ENCODE results near the gene SETD7.
"Not testable (repeated sequence)": the region's sequence is repeated elsewhere in the genome, so short reads cannot be mapped to it uniquely, and the experiment has no call there.

DNA sequence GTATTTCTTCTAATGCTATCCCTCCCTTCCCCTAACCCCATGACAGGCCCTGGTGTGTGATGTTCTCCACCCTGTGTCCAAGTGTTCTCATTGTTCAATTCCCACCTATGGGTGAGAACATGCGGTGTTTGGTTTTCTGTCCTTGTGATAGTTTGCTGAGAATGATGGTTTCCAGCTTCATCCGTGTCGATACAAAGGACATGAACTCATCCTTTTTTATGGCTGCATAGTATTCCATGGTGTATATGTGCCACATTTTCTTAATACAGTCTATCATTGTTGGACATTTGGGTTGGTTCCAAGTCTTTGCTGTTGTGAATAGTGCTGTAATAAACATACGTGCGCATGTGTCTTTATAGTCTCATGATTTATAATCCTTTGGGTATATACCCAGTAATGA, 91.5 kb downstream of the SETD7 start:
- TF ChIP-seq, protein P1, sequence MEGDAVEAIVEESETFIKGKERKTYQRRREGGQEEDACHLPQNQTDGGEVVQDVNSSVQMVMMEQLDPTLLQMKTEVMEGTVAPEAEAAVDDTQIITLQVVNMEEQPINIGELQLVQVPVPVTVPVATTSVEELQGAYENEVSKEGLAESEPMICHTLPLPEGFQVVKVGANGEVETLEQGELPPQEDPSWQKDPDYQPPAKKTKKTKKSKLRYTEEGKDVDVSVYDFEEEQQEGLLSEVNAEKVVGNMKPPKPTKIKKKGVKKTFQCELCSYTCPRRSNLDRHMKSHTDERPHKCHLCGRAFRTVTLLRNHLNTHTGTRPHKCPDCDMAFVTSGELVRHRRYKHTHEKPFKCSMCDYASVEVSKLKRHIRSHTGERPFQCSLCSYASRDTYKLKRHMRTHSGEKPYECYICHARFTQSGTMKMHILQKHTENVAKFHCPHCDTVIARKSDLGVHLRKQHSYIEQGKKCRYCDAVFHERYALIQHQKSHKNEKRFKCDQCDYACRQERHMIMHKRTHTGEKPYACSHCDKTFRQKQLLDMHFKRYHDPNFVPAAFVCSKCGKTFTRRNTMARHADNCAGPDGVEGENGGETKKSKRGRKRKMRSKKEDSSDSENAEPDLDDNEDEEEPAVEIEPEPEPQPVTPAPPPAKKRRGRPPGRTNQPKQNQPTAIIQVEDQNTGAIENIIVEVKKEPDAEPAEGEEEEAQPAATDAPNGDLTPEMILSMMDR (IDR thresholded peaks at IDR 0.05; ENCODE audit: low read length), result not testable (repeated sequence)
- not testable (repeated sequence) for TF ChIP-seq EZH2 (IDR thresholded peaks at IDR 0.05; ENCODE audit: borderline replicate concordance, low read length)

Measured in OCI-LY1 (cell line).